ENCODE measurements around the gene ENO2. TPM values are rescaled to one million over a fixed set of nuclear protein-coding genes. Genes with fewer than 3 reads are reported as not detected.

Gene ENO2
- total RNA-seq, 1 donor from 2014 or later = 182 TPM

DNA sequence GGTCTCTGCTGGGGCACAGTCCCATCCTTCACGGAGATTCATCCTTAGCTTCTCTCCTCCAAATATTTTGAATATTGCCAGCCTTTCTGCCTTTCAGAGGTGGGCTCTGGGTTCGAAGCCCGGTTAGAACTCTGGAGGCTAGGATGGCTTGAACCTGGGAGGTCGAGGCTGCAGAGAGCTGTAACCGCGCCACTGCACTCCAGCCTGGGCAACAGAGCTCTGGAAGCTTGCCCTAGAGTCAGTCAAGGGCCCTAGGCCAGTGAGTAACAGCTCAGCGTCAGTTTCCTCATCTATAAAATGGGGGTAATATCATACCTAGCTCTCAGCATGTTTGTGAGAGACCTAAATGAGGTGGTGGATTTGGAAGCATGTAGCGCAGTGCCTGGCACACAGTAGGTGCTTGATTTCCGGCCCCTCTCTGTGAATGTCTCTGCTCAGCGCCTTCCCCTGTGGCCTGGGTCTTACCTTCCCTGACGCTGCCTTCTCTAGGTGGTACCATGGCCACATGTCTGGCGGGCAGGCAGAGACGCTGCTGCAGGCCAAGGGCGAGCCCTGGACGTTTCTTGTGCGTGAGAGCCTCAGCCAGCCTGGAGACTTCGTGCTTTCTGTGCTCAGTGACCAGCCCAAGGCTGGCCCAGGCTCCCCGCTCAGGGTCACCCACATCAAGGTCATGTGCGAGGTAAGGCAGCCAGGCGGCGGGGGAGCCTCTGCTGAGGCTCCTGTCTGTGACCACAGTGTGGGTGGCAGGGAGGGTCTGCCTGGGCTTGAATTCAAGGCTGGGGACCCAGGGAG, 40.1 kb downstream of the ENO2 start:
- Mint-ChIP-seq H3K4me1 (ENCODE audit: low read depth, unreplicated experiment) (no peaks in the 10 kb centered on the region), H3K4me3 (ENCODE audit: unreplicated experiment) (peak overlapping the region; percentile 32), H3K27me3 (ENCODE audit: unreplicated experiment) (peaks cover 12% of the 10 kb centered on the region), H3K9me3 (ENCODE audit: unreplicated experiment) (peaks cover 7% of the 10 kb centered on the region), H3K27ac (ENCODE audit: unreplicated experiment) (no peak overlapping the region), H3K36me3 (ENCODE audit: unreplicated experiment) (no peaks in the 10 kb centered on the region)
- TF ChIP-seq, protein P1, sequence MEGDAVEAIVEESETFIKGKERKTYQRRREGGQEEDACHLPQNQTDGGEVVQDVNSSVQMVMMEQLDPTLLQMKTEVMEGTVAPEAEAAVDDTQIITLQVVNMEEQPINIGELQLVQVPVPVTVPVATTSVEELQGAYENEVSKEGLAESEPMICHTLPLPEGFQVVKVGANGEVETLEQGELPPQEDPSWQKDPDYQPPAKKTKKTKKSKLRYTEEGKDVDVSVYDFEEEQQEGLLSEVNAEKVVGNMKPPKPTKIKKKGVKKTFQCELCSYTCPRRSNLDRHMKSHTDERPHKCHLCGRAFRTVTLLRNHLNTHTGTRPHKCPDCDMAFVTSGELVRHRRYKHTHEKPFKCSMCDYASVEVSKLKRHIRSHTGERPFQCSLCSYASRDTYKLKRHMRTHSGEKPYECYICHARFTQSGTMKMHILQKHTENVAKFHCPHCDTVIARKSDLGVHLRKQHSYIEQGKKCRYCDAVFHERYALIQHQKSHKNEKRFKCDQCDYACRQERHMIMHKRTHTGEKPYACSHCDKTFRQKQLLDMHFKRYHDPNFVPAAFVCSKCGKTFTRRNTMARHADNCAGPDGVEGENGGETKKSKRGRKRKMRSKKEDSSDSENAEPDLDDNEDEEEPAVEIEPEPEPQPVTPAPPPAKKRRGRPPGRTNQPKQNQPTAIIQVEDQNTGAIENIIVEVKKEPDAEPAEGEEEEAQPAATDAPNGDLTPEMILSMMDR (IDR thresholded peaks at IDR 0.05; ENCODE audit: partially characterized antibody, unreplicated experiment) = no peak
- no peak for DNase-seq

DNA sequence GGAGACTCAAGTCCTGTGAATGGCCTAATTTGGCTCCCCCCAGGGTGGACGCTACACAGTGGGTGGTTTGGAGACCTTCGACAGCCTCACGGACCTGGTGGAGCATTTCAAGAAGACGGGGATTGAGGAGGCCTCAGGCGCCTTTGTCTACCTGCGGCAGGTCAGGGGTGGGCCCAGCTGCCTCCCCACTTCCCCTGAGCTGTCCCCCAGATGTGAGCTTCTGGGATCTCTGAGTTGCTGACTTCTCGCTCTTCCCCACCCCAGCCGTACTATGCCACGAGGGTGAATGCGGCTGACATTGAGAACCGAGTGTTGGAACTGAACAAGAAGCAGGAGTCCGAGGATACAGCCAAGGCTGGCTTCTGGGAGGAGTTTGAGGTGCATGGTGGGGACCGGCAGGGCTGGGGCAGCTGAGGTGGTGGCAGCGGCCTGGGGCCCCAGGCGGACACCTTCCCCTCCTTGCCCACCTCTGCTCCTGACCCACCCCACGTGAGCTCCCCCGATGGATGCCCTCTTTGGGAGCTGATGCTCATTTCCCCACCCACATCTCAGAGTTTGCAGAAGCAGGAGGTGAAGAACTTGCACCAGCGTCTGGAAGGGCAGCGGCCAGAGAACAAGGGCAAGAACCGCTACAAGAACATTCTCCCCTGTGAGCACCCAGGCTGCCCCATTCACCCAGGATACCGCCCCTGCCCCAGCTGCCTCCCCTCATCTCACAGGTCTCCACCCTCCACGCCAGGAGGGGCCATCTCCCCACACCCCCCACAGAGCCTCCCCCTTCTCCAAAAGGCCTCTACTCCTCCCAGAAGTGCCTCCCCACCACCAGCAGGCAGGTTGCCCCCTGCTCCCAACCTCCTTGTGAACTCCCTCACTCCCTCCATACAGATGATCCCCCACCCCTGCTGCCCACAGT, 41.0 kb downstream of the ENO2 start:
- Mint-ChIP-seq H3K9me3 (ENCODE audit: unreplicated experiment) (peaks cover 7% of the 10 kb centered on the region), H3K27me3 (ENCODE audit: unreplicated experiment) (peaks cover 12% of the 10 kb centered on the region), H3K36me3 (ENCODE audit: unreplicated experiment) (no peaks in the 10 kb centered on the region), H3K4me1 (ENCODE audit: low read depth, unreplicated experiment) (no peaks in the 10 kb centered on the region), H3K4me3 (ENCODE audit: unreplicated experiment) (no peak overlapping the region), H3K27ac (ENCODE audit: unreplicated experiment) (no peak overlapping the region)
- no peak for DNase-seq
- TF ChIP-seq, protein P1 (IDR thresholded peaks at IDR 0.05; ENCODE audit: partially characterized antibody, unreplicated experiment) = no peak

DNA sequence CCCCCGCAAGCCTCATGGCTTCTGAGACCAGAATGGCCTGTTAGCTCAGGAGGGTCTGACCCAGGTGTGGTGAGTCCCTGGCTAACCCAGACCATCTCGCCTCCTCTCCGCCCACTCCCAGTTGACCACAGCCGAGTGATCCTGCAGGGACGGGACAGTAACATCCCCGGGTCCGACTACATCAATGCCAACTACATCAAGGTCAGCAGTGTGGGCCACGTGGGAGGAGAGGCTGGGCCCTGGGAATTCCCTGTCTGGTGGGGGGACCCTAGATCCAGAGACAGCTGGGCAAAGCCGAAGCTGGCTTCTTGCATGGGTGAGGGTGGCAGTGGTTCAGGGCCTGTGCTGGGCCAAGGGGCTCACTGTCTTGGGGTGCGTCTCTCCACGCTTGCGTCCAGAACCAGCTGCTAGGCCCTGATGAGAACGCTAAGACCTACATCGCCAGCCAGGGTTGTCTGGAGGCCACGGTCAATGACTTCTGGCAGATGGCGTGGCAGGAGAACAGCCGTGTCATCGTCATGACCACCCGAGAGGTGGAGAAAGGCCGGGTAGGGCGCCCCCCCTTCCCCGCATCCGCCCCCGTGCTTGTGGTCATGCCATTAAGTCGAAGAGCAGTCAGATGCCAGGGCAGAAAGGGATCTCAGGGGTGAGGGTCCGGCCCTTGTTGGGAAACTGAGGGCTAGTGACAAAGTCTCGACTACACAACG, 41.8 kb downstream of the ENO2 start:
- Mint-ChIP-seq H3K4me3 (ENCODE audit: unreplicated experiment) (no peak overlapping the region), H3K9me3 (ENCODE audit: unreplicated experiment) (peaks cover 7% of the 10 kb centered on the region), H3K36me3 (ENCODE audit: unreplicated experiment) (no peaks in the 10 kb centered on the region), H3K27me3 (ENCODE audit: unreplicated experiment) (peaks cover 12% of the 10 kb centered on the region), H3K4me1 (ENCODE audit: low read depth, unreplicated experiment) (no peaks in the 10 kb centered on the region), H3K27ac (ENCODE audit: unreplicated experiment) (no peak overlapping the region)
- TF ChIP-seq, protein P1 (IDR thresholded peaks at IDR 0.05; ENCODE audit: partially characterized antibody, unreplicated experiment) = no peak
- no peak for DNase-seq

- Mint-ChIP-seq H3K27me3 (ENCODE audit: unreplicated experiment) (peaks cover 12% of the 10 kb centered on the region), H3K27ac (ENCODE audit: unreplicated experiment) (no peak overlapping the region), H3K4me3 (ENCODE audit: unreplicated experiment) (no peak overlapping the region), H3K9me3 (ENCODE audit: unreplicated experiment) (peaks cover 9% of the 10 kb centered on the region), H3K4me1 (ENCODE audit: low read depth, unreplicated experiment) (peaks cover 3% of the 10 kb centered on the region), H3K36me3 (ENCODE audit: unreplicated experiment) (no peaks in the 10 kb centered on the region)
- TF ChIP-seq, protein P1 (IDR thresholded peaks at IDR 0.05; ENCODE audit: partially characterized antibody, unreplicated experiment) = no peak
- no peak for DNase-seq
These were observed 42.8 kb downstream of the ENO2 start for GRCh38 chr12:6957151-6957701.

Measured in glutamatergic neuron (in vitro differentiated cells).